Measurements from ENCODE around the gene PPP2R5A. TPM values are rescaled to one million over a fixed set of nuclear protein-coding genes. Genes with fewer than 3 reads are reported as not detected.

Gene PPP2R5A
- total and polyA plus RNA-seq, 2 experiments from 2014 or later = 22.0 to 40.2 TPM

- TF ChIP-seq EZH2phosphoT487 (IDR thresholded peaks at IDR 0.05; ENCODE audit: low read depth, severe bottlenecking, unreplicated experiment) (no peak), EZH2 (IDR thresholded peaks at IDR 0.05; ENCODE audit: borderline replicate concordance) (no peak)
- TF ChIP-seq, protein P1, sequence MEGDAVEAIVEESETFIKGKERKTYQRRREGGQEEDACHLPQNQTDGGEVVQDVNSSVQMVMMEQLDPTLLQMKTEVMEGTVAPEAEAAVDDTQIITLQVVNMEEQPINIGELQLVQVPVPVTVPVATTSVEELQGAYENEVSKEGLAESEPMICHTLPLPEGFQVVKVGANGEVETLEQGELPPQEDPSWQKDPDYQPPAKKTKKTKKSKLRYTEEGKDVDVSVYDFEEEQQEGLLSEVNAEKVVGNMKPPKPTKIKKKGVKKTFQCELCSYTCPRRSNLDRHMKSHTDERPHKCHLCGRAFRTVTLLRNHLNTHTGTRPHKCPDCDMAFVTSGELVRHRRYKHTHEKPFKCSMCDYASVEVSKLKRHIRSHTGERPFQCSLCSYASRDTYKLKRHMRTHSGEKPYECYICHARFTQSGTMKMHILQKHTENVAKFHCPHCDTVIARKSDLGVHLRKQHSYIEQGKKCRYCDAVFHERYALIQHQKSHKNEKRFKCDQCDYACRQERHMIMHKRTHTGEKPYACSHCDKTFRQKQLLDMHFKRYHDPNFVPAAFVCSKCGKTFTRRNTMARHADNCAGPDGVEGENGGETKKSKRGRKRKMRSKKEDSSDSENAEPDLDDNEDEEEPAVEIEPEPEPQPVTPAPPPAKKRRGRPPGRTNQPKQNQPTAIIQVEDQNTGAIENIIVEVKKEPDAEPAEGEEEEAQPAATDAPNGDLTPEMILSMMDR (IDR thresholded peaks at IDR 0.05; ENCODE audit: poor library complexity) = no peak
- Histone ChIP-seq H3K27me3 (no peaks in the 10 kb centered on the region), H3K9me3 (ENCODE audit: low read depth) (peaks cover 2% of the 10 kb centered on the region), H4K20me1 (ENCODE audit: insufficient read depth, poor library complexity, severe bottlenecking) (no peaks in the 10 kb centered on the region), H3K27ac (no peak overlapping the region), H3K36me3 (replicated peaks; ENCODE audit: insufficient read depth, low read depth) (peaks cover under 1% of the 10 kb centered on the region), H3K9me2 (replicated peaks; ENCODE audit: insufficient read depth) (no peaks in the 10 kb centered on the region), H3K4me2 (no peak overlapping the region), H3K4me1 (ENCODE audit: insufficient read depth) (no peaks in the 10 kb centered on the region), H3K4me3 (no peak overlapping the region), H3K79me2 (no peaks in the 10 kb centered on the region), H2AFZ (no peak overlapping the region)
- DNase-seq (ENCODE audit: low spot score) = no peak
- 93% methylated on average over 7 of the region's 7 CpGs for WGBS (ENCODE audit: low lambda C conversion rate, missing lambda C conversion rate)
These were observed 116.8 kb downstream of the PPP2R5A start for GRCh38 chr1:212401838-212402582.

DNA sequence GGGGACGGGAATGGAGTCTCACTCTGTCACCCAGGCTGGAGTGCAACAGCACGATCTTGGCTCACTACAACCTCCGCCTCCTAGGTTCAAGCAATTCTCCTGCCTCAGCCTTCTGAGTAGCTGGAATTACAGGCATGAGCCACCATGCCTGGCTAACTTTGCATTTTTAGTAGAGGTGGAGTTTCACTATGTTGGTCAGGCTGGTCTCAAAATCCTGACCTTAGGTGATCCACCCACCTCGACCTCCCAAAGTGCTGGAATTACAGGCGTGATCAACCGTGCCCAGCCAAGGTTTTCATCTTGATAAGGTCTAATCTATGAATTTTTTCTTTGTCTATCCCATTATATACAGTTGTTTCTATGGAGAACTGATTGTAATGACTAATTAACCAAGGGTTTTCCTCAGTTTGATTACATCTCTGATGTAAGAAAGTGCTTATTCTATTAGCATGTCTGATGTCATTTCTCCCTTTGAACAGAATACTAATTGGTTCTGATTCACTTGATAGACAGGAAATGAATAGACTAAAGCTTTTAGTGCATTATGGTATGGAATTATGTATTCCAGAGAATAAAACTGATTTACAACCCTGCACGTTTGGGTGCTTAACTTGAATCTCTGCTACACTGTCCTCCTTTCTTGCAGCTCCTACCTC is 117.6 kb downstream of the PPP2R5A start:
- H3K9me3 ChIP-seq (ENCODE audit: low read depth) = no peaks in the 10 kb centered on the region
- no peak overlapping the region for H2AFZ ChIP-seq
- H4K20me1 ChIP-seq (ENCODE audit: insufficient read depth, poor library complexity, severe bottlenecking) = no peaks in the 10 kb centered on the region
- no peak overlapping the region for H3K4me2 ChIP-seq
- no peaks in the 10 kb centered on the region for H3K27me3 ChIP-seq
- H3K79me2 ChIP-seq = no peaks in the 10 kb centered on the region
- H3K27ac ChIP-seq = no peak overlapping the region
- TF ChIP-seq EZH2phosphoT487 (IDR thresholded peaks at IDR 0.05; ENCODE audit: low read depth, severe bottlenecking, unreplicated experiment) (no peak), EZH2 (IDR thresholded peaks at IDR 0.05; ENCODE audit: borderline replicate concordance) (no peak)
- TF ChIP-seq, protein P1 (IDR thresholded peaks at IDR 0.05; ENCODE audit: poor library complexity) = no peak
- DNase-seq (ENCODE audit: low spot score) = no peak
- 92% methylated on average over 7 of the region's 7 CpGs for WGBS (ENCODE audit: low lambda C conversion rate, missing lambda C conversion rate)
- no peaks in the 10 kb centered on the region for H3K36me3 ChIP-seq (replicated peaks; ENCODE audit: insufficient read depth, low read depth)
- H3K9me2 ChIP-seq (replicated peaks; ENCODE audit: insufficient read depth) = no peaks in the 10 kb centered on the region
- H3K4me3 ChIP-seq = no peak overlapping the region
- no peaks in the 10 kb centered on the region for H3K4me1 ChIP-seq (ENCODE audit: insufficient read depth)

GRCh38 chr1:212410231-212410820 is 125.1 kb downstream of the PPP2R5A start:
- TF ChIP-seq EZH2 (IDR thresholded peaks at IDR 0.05; ENCODE audit: borderline replicate concordance) (no peak), EZH2phosphoT487 (IDR thresholded peaks at IDR 0.05; ENCODE audit: low read depth, severe bottlenecking, unreplicated experiment) (no peak)
- TF ChIP-seq, protein P1 (IDR thresholded peaks at IDR 0.05; ENCODE audit: poor library complexity) = no peak
- DNase-seq (ENCODE audit: low spot score) = peak; percentile 18
- Histone ChIP-seq H3K4me2 (no peak overlapping the region), H3K9me2 (replicated peaks; ENCODE audit: insufficient read depth) (no peaks in the 10 kb centered on the region), H3K27me3 (no peaks in the 10 kb centered on the region), H3K36me3 (replicated peaks; ENCODE audit: insufficient read depth, low read depth) (no peaks in the 10 kb centered on the region), H3K9me3 (ENCODE audit: low read depth) (no peaks in the 10 kb centered on the region), H3K4me1 (ENCODE audit: insufficient read depth) (peaks cover 8% of the 10 kb centered on the region), H3K27ac (no peak overlapping the region), H2AFZ (no peak overlapping the region), H3K79me2 (peaks cover 17% of the 10 kb centered on the region), H3K4me3 (no peak overlapping the region), H4K20me1 (ENCODE audit: insufficient read depth, poor library complexity, severe bottlenecking) (no peaks in the 10 kb centered on the region)
- WGBS (ENCODE audit: low lambda C conversion rate, missing lambda C conversion rate) = 90% methylated on average over 8 of the region's 8 CpGs

Small RNA genes lying within 50 kb of the gene (small RNA-seq; reads per million reads assigned to genes)
- gene SNORA16B = not detected

Other genes starting within 250 kb of the PPP2R5A start
- 15.5 and 18.4 TPM in 2 replicates for gene INTS7, start 249.9 kb upstream of the PPP2R5A start, total RNA-seq
- 11.8 and 14.6 TPM in 2 replicates for gene INTS7, start 249.9 kb upstream of the PPP2R5A start, polyA plus RNA-seq
- 5.7 and 6.7 TPM in 2 replicates for gene DTL, start 249.7 kb upstream of the PPP2R5A start, total RNA-seq
- gene DTL, start 249.7 kb upstream of the PPP2R5A start, polyA plus RNA-seq = 1.2 and 3.1 TPM in 2 replicates
- gene PACC1, start 129.5 kb downstream of the PPP2R5A start, total RNA-seq = 10.0 and 10.4 TPM in 2 replicates
- gene PACC1, start 129.5 kb downstream of the PPP2R5A start, polyA plus RNA-seq = 6.4 and 9.4 TPM in 2 replicates
- 45.4 and 52.3 TPM in 2 replicates for gene NENF, start 147.5 kb downstream of the PPP2R5A start, total RNA-seq
- 115 and 144 TPM in 2 replicates for gene NENF, start 147.5 kb downstream of the PPP2R5A start, polyA plus RNA-seq